DND-41 (cell line): ENCODE measurements around the gene PNMA3.

ENCODE experiments used
- ATAC-seq: fragments of 200-7000 bp; cut with Tn5 transposase; 3 replicates; pipeline ENCODE4 v1.9.1; 2021; ENCODE audit warnings: low read depth; ENCODE audit not compliant: insufficient read depth
- DNase-seq: peaks from one replicate; pipeline ENCODE4 v3.0.0-alpha.2; 2020
- H2AFZ ChIP-seq: 2 replicates; pipeline ENCODE4 v1.6.0; 2012; ENCODE audit warnings: low read depth, low read length
- H3K27ac ChIP-seq: 2 replicates; pipeline ENCODE4 v1.5.1; 2012; ENCODE audit warnings: low read length, inconsistent platforms
- H3K27me3 ChIP-seq: fragments of 200-600 bp; sonication (generic); 2 replicates; pipeline ENCODE4 v1.6.0; 2012; ENCODE audit warnings: low read length, mild to moderate bottlenecking, inconsistent platforms; ENCODE audit not compliant: insufficient read depth, poor library complexity
- H3K36me3 ChIP-seq: 2 replicates; pipeline ENCODE4 v1.5.1; 2012; ENCODE audit warnings: low read length, inconsistent platforms; ENCODE audit not compliant: insufficient read depth
- H3K4me1 ChIP-seq: 2 replicates; pipeline ENCODE4 v1.5.1; 2012; ENCODE audit warnings: mild to moderate bottlenecking, low read length; ENCODE audit not compliant: insufficient read depth
- H3K4me2 ChIP-seq: 2 replicates; pipeline ENCODE4 v1.6.0; 2012; ENCODE audit warnings: mild to moderate bottlenecking, moderate library complexity, low read length, inconsistent platforms; ENCODE audit not compliant: insufficient read depth
- H3K4me3 ChIP-seq, 2 experiments: fragments of 200-600 bp in 1 of 2; shearing (Covaris generic) in 1 of 2; 2 replicates each; pipeline ENCODE4 v1.5.1; 2012 to 2016; ENCODE audit warnings: inconsistent platforms in 2 of 2, low read length in 2 of 2, mild to moderate bottlenecking in 2 of 2, low read depth in 1 of 2, moderate library complexity in 1 of 2
- H3K79me2 ChIP-seq: 2 replicates; pipeline ENCODE4 v1.6.0; 2012; ENCODE audit warnings: low read length, inconsistent platforms; ENCODE audit not compliant: insufficient read depth
- H3K9ac ChIP-seq: 2 replicates; pipeline ENCODE4 v1.6.0; 2012; ENCODE audit warnings: low read depth, mild to moderate bottlenecking, inconsistent platforms, low read length, moderate library complexity
- H3K9me3 ChIP-seq: 2 replicates; pipeline ENCODE4 v1.5.1; 2012; ENCODE audit warnings: low read length, moderate library complexity, mild to moderate bottlenecking, inconsistent platforms; ENCODE audit not compliant: insufficient read depth, severe bottlenecking
- H4K20me1 ChIP-seq: 2 replicates; pipeline ENCODE4 v1.6.0; 2012; ENCODE audit warnings: low read length; ENCODE audit not compliant: insufficient read depth
- EZH2 ChIP-seq: IDR thresholded peaks from 3 replicates; pipeline ENCODE4 v1.6.1; 2012; ENCODE audit warnings: borderline replicate concordance, low read depth, mild to moderate bottlenecking, moderate library complexity, low read length, inconsistent platforms; ENCODE audit not compliant: severe bottlenecking
- TF ChIP-seq, protein P1 (sequence below): IDR thresholded peaks from 2 replicates; pipeline ENCODE4 v1.5.1; 2012; ENCODE audit warnings: borderline replicate concordance, low read length, moderate library complexity, mild to moderate bottlenecking; ENCODE audit not compliant: poor library complexity, severe bottlenecking; ENCODE audit errors: extremely low read depth

PNMA3 gene

DNA sequence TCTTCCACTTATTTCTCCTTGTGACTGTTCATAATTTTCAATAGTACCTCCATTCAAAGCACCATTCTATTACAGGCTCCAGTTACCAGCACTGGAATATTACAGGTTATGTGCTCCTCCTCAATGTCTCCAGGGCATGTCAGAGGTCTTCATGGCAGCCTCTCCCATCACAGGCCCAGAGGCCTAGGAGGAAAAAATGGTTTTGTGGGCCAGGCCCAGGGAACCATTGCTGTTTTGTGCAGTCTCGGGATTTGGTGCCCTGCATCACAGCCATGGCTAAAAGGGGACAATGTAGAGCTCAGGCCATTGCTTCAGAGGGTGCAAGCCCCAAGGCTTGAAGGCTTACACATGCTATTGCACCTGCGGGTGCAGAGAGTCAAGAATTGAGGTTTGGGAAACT is 7.2 kb upstream of the PNMA3 start:
- Histone ChIP-seq H3K4me1 (no peaks in the 10 kb centered on the region), H3K9ac (no peak overlapping the region), H3K9me3 (no peaks in the 10 kb centered on the region), H2AFZ (no peak overlapping the region), H3K4me3 (no peak overlapping the region), H3K36me3 (no peaks in the 10 kb centered on the region), H3K27me3 (no peaks in the 10 kb centered on the region), H4K20me1 (no peaks in the 10 kb centered on the region), H3K4me2 (no peak overlapping the region), H3K79me2 (no peaks in the 10 kb centered on the region), H3K27ac (no peak overlapping the region)
- no peak for DNase-seq
- TF ChIP-seq, protein P1, sequence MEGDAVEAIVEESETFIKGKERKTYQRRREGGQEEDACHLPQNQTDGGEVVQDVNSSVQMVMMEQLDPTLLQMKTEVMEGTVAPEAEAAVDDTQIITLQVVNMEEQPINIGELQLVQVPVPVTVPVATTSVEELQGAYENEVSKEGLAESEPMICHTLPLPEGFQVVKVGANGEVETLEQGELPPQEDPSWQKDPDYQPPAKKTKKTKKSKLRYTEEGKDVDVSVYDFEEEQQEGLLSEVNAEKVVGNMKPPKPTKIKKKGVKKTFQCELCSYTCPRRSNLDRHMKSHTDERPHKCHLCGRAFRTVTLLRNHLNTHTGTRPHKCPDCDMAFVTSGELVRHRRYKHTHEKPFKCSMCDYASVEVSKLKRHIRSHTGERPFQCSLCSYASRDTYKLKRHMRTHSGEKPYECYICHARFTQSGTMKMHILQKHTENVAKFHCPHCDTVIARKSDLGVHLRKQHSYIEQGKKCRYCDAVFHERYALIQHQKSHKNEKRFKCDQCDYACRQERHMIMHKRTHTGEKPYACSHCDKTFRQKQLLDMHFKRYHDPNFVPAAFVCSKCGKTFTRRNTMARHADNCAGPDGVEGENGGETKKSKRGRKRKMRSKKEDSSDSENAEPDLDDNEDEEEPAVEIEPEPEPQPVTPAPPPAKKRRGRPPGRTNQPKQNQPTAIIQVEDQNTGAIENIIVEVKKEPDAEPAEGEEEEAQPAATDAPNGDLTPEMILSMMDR: no peak
- TF ChIP-seq EZH2: no peak
- ATAC-seq: no peak

DNA sequence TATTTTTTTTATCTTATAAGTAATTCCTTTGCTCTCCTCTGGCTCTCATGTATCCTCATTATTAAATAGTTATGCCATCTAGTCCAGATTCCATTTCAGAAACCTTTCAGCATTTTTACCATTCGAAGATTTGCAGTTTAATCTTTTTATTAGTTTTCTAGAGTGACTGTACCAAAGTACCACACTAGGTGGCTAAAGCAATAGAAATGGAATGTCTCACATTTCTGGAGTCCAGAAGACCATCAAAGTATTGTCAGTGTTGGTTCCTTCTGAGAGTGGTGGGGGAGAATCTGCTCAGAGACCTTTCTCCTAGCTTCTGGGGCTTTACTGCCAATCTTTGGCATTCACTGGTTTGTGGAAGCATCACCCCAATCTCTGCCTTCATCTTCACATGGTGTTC is 3.7 kb upstream of the PNMA3 start:
- no peak overlapping the region for H3K4me3 ChIP-seq
- no peak for ATAC-seq
- no peak overlapping the region for H3K4me2 ChIP-seq
- no peaks in the 10 kb centered on the region for H3K9me3 ChIP-seq
- DNase-seq: no peak
- no peak overlapping the region for H3K9ac ChIP-seq
- TF ChIP-seq EZH2: no peak
- TF ChIP-seq, protein P1: no peak
- H3K27ac ChIP-seq: no peak overlapping the region
- no peak overlapping the region for H2AFZ ChIP-seq
- no peaks in the 10 kb centered on the region for H3K79me2 ChIP-seq
- no peaks in the 10 kb centered on the region for H3K4me1 ChIP-seq
- no peaks in the 10 kb centered on the region for H3K27me3 ChIP-seq
- H3K36me3 ChIP-seq: no peaks in the 10 kb centered on the region
- no peaks in the 10 kb centered on the region for H4K20me1 ChIP-seq

DNA sequence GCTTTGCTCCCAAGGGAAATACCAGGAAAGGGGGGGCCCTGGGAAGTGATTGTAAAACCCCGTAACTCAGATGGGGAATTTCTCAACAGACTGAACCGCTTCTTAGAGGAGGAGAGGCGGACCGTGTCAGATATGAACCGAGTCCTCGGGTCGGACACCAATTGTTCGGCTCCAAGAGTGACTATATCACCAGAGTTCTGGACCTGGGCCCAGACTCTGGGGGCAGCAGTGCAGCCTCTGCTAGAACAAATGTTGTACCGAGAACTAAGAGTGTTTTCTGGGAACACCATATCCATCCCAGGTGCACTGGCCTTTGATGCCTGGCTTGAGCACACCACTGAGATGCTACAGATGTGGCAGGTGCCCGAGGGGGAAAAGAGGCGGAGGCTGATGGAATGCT is 1.0 kb downstream of the PNMA3 start:
- Histone ChIP-seq H4K20me1 (no peaks in the 10 kb centered on the region), H2AFZ (no peak overlapping the region), H3K4me2 (no peak overlapping the region), H3K9ac (no peak overlapping the region), H3K4me1 (no peaks in the 10 kb centered on the region), H3K4me3 (no peak overlapping the region), H3K9me3 (no peaks in the 10 kb centered on the region), H3K27ac (no peak overlapping the region), H3K36me3 (no peaks in the 10 kb centered on the region), H3K79me2 (no peaks in the 10 kb centered on the region), H3K27me3 (no peaks in the 10 kb centered on the region)
- ATAC-seq (no peak), DNase-seq (no peak)
- TF ChIP-seq EZH2: no peak
- TF ChIP-seq, protein P1: no peak
